CD4-positive, alpha-beta T cell treated with Interleukin-2 at 100 ng/mL for 4 hours (primary cell): Measurements from ENCODE around the gene DPYSL4.
"Not testable (repeated sequence)": the region's sequence is repeated elsewhere in the genome, so short reads cannot be mapped to it uniquely, and the experiment has no call there.

ENCODE experiments used
- DNase-seq: peaks from one replicate; pipeline ENCODE4 v3.0.0-alpha.2; 2020; ENCODE audit warnings: low spot score

Gene DPYSL4

GRCh38 chr10:132207536-132208461, 21.1 kb downstream of the DPYSL4 start:
- no peak for DNase-seq

GRCh38 chr10:132208462-132209050, 21.8 kb downstream of the DPYSL4 start:
- DNase-seq: no peak

GRCh38 chr10:132209130-132209529, 22.4 kb downstream of the DPYSL4 start:
- DNase-seq: no peak

GRCh38 chr10:132209978-132210530, 23.3 kb downstream of the DPYSL4 start:
- DNase-seq: no peak

DNA sequence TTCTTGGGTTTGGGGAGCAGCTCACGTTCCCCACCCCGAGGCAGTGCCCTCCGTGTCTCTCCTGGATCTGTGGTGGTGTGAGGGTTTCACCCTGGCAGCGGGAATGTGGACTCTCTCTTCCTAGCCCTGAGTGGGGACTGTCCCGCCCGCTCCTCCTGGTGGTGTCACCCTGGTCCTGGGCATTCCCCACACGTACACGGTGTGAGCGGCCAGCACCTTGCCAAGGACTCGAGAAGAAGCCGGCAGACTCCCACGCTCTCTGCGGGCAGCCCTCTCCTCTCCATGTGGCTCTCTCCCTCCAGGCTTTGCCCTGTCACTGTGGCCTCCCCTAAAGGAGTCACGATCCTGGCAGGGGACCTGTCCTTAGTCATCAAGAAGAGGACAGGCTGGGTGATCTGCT, 24.0 kb downstream of the DPYSL4 start:
- DNase-seq: no peak

- DNase-seq: no peak
Observed at GRCh38 chr10:132211246-132211645, 24.5 kb downstream of the DPYSL4 start.

GRCh38 chr10:132212816-132213215, 26.1 kb downstream of the DPYSL4 start:
- no peak for DNase-seq

DNA sequence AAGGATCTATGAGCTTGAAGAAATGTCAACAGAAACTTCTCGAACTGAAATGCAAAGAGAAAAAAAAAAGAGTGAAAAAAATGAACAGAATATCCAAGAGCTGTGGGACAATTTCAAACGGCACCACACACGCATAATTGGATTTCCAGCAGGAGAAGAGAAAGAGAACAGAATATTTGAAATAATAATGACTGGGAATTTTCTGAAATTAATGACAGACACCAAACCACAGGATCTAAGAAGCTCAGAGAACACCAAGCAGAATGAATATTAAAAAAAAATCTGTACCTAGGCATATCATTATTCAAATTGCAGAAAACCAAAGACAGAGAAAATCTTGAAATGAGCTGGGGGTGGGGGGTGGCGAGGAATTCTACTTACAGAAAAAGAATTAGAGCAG, 27.2 kb downstream of the DPYSL4 start:
- no peak for DNase-seq

DNA sequence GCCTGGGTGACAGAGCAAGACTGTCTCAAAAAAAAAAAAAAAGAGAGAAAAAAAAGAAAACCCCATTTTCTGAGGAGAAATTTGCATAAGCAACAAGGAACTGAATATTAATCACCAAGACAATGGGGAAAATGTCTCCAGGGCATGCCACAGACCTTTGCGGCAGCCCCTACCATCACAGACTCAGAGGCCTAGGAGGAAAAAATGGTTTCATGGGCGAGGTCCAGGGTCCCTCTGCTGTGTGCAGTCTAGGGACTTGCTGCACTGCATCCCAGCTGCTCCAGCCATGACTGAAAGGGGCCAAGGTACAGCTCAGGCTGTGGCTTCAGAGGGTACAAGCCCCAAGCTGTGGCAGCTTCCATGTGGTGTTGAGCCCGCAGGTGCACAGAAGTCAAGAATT, 29.7 kb downstream of the DPYSL4 start:
- DNase-seq: not testable (repeated sequence)

GRCh38 chr10:132219486-132219885, 32.7 kb downstream of the DPYSL4 start:
- DNase-seq: no peak

DNA sequence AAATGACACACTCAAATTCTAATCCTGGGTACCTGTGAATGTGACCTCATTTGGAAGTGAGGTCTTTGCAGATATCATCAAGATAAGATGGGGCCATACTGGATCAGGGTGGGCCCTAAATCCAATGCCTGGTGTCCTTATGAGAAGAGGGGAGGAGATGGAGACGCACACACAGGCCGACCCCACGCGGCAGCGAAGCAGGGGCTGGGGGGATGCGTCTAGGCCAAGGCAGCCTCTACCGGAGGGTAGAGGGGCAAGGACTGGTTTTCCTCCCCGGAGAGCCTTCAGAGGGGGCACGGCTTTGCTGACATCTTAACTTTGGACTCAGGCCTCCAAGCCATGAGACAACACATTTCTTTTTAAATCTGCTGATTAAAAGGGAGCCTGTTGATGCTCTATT, 33.3 kb downstream of the DPYSL4 start:
- DNase-seq: no peak

DNA sequence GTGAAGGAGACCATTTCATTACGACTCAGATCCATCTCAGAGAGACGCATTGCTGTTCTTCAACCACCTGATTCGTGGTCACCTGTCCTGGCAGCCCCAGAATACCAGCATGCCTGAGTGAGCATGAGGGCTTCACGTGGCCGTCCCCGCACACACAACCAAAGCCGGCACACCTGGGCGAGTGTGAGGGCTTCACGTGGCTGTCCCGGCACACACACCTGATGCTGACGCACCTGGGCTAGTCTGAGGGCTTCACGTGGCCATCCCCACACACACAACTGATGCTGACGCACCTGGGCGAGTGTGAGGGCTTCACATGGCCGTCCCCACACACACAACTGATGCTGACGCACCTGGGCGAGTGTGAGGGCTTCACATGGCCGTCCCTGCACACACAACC, 34.2 kb downstream of the DPYSL4 start:
- DNase-seq: not testable (repeated sequence)

DNA sequence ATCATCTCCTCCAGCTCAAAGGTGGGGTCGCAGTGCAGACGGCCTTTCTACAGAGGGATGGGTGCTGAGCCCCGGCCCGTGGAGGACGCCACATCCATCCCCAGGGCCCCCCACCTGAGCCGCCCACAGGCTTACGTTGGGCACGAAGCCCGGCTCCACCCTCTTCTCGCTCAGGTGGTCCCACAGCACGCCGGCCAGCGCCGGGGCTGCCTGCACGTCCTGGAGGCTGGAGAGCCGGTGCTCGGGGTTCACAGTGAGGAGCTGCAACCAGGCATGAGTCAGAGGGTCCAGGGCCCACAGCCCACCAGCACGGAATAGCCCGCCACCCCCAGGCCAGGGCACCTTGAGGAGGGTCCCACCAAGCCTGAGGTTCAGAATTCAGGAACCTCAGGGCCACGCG, 36.0 kb downstream of the DPYSL4 start:
- no peak for DNase-seq

GRCh38 chr10:132223156-132223590, 36.4 kb downstream of the DPYSL4 start:
- DNase-seq: peak; percentile 64

GRCh38 chr10:132223611-132224342, 37.0 kb downstream of the DPYSL4 start:
- no peak for DNase-seq

DNA sequence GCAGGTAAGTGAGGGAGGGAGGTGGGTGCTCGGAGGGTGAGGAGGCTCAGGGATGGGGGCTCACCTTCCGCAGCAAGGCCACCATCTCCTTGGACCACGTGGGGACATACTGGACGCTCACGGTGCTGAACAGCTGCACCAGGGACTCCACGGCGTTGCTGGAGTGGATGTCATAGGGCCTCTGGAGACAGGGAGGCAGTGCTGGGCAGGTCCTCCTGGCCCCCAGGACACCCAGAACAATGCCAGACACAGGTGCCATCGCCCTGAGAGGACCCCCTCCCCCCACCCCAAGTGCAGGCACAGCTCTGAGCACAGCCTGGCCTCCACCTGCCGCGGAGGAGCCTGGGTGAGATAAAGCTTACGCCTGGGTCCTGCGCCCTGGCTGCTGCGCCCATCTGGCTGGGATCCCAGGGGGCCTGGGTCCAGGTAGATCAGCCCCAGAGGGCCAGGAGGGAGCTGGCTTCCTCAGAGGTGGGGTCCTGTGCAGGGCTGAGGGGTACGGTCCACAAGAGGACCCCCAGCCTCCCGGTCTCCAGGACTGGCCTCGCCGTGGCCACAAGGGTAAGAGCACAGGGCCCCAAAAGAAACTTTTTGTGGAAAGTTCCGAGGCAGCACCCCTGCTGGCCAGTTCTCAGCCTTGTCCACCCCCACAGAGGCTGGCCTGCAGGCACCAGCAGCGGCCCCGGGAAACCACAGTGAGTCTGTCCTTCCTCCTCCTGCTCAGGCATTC, 37.8 kb downstream of the DPYSL4 start:
- no peak for DNase-seq

GRCh38 chr10:132225073-132225848, 38.5 kb downstream of the DPYSL4 start:
- no peak for DNase-seq

- no peak for DNase-seq
Observed at GRCh38 chr10:132225849-132226205, 39.1 kb downstream of the DPYSL4 start.

GRCh38 chr10:132226586-132227405, 40.0 kb downstream of the DPYSL4 start:
- no peak for DNase-seq

DNA sequence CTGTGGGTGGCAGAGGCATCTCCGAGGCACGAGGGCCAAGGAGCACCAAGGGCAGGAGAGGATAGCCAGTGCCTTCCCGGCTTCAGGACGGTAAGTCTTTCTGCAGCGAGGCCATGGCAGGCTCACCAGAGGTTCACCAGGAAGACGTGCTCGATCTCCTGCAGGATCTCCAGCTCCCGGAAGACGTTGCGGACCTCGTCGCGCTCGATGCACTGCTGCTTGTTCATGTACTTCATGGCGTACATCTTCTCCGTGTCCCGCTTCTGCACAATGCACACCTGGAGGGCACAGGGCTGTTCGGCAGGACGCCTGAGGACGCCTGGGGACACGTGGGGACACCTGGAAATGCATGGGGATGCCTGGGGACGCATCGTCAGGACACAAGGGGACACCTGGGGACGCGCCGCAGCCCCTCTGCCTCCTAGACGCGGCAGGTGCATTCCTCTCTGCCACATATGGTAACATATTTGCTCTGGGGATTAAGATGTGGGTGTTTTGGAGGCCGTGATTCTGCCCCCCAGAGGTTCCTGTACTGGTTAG, 41.2 kb downstream of the DPYSL4 start:
- DNase-seq: no peak
